ENCODE results near the gene OR2S2.
"Not testable (repeated sequence)": the region's sequence is repeated elsewhere in the genome, so short reads cannot be mapped to it uniquely, and the experiment has no call there.

Gene OR2S2

GRCh38 chr9:35958104-35958837 lies at the start of gene OR2S2:
Gene OR2S2, minus strand, starts transcription at chr9:35958154. Its CDS starts 56 bp downstream, at chr9:35958098.
- DNase-seq (ENCODE audit: low read depth): no peak

- DNase-seq (ENCODE audit: low read depth): no peak
Measured at GRCh38 chr9:36007316-36007708, 49.4 kb upstream of the OR2S2 start.

- no peak for DNase-seq (ENCODE audit: low read depth)
Measured at GRCh38 chr9:36006549-36007315, 48.8 kb upstream of the OR2S2 start.

- DNase-seq (ENCODE audit: low read depth): no peak
Measured at GRCh38 chr9:36005891-36006290, 47.9 kb upstream of the OR2S2 start.

GRCh38 chr9:35998333-35998732 lies 40.4 kb upstream of the OR2S2 start:
- no peak for DNase-seq (ENCODE audit: low read depth)

GRCh38 chr9:35997016-35997415 lies 39.1 kb upstream of the OR2S2 start:
- not testable (repeated sequence) for DNase-seq (ENCODE audit: low read depth)

GRCh38 chr9:35996358-35996970 lies 38.5 kb upstream of the OR2S2 start:
- DNase-seq (ENCODE audit: low read depth): peak; percentile 62

- no peak for DNase-seq (ENCODE audit: low read depth)
Measured at GRCh38 chr9:35994959-35995358, 37.0 kb upstream of the OR2S2 start.

- DNase-seq (ENCODE audit: low read depth): no peak
Measured at GRCh38 chr9:35993976-35994720, 36.2 kb upstream of the OR2S2 start.

GRCh38 chr9:35993136-35993535 lies 35.2 kb upstream of the OR2S2 start:
- not testable (repeated sequence) for DNase-seq (ENCODE audit: low read depth)

GRCh38 chr9:35990155-35990554 lies 32.2 kb upstream of the OR2S2 start:
- no peak for DNase-seq (ENCODE audit: low read depth)

- no peak for DNase-seq (ENCODE audit: low read depth)
Measured at GRCh38 chr9:35984021-35984420, 26.1 kb upstream of the OR2S2 start.

GRCh38 chr9:35981699-35982098 lies 23.7 kb upstream of the OR2S2 start:
- no peak for DNase-seq (ENCODE audit: low read depth)

- no peak for DNase-seq (ENCODE audit: low read depth)
Measured at GRCh38 chr9:35980289-35981011, 22.5 kb upstream of the OR2S2 start.

- no peak for DNase-seq (ENCODE audit: low read depth)
Measured at GRCh38 chr9:35978792-35979191, 20.8 kb upstream of the OR2S2 start.

GRCh38 chr9:35976726-35977125 lies 18.8 kb upstream of the OR2S2 start:
- no peak for DNase-seq (ENCODE audit: low read depth)

GRCh38 chr9:35974800-35975199 lies 16.8 kb upstream of the OR2S2 start:
- DNase-seq (ENCODE audit: low read depth): no peak

- no peak for DNase-seq (ENCODE audit: low read depth)
Measured at GRCh38 chr9:35972093-35972492, 14.1 kb upstream of the OR2S2 start.

GRCh38 chr9:35967042-35967441 lies 9.1 kb upstream of the OR2S2 start:
- DNase-seq (ENCODE audit: low read depth): no peak

GRCh38 chr9:35966433-35966832 lies 8.5 kb upstream of the OR2S2 start:
- DNase-seq (ENCODE audit: low read depth): no peak

- no peak for DNase-seq (ENCODE audit: low read depth)
Measured at GRCh38 chr9:35965011-35965410, 7.1 kb upstream of the OR2S2 start.

Measured in HS-27A (cell line).